Measurements from ENCODE around the gene EIF4A2.

DNA sequence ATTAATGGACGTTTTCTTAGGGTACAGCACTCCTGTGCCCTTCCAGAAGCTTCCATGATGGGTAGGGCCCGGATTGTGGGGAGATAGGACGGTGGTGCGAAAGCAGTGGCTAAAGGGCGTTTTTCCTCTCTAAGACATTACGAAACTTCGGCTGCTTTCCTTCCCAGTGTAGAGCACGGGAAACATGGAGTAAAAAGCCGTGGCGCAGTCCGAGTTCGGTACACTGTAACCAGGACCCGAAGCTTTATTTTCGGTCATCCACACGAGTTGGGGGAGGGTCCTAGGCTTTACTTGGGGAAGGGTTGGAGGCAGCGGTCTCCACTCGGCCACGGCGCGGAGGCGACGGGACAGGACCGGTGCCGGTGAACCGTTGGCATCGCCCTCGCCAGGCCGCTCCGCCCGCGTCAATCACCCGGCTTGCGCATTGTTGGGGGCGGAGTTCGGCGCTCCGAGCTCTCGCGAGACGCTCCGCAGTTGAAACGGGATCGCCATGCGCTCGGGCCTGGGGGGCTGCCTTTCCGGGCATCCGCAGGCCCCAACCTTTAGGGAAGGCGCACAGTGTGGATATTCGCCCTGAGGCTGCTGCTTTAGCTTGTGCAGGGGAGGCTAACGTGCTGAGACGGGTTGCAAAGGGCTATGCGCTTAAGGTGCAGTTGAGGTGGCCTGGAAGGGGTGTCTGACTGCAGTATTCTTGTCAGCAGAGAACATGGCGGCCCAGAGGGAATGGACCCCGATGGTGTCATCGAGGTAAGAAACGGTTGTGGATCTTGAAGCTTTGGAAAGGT, 546 bp downstream of the EIF4A2 start:
- TF ChIP-seq POLR2A (IDR thresholded peaks at IDR 0.05) = peak; percentile 43 to 50
- TF ChIP-seq, protein P1, sequence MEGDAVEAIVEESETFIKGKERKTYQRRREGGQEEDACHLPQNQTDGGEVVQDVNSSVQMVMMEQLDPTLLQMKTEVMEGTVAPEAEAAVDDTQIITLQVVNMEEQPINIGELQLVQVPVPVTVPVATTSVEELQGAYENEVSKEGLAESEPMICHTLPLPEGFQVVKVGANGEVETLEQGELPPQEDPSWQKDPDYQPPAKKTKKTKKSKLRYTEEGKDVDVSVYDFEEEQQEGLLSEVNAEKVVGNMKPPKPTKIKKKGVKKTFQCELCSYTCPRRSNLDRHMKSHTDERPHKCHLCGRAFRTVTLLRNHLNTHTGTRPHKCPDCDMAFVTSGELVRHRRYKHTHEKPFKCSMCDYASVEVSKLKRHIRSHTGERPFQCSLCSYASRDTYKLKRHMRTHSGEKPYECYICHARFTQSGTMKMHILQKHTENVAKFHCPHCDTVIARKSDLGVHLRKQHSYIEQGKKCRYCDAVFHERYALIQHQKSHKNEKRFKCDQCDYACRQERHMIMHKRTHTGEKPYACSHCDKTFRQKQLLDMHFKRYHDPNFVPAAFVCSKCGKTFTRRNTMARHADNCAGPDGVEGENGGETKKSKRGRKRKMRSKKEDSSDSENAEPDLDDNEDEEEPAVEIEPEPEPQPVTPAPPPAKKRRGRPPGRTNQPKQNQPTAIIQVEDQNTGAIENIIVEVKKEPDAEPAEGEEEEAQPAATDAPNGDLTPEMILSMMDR (IDR thresholded peaks at IDR 0.05) = no peak
